Dedifferentiated amniotic fluid mesenchymal stem cell (primary cell): ENCODE results near the gene OR51I1.

Source experiments
- DNase-seq: peaks from one replicate; pipeline ENCODE4 v3.0.0-alpha.2; 2016; ENCODE audit errors: extremely low spot score

OR51I1 gene

GRCh38 chr11:5441414-5441813 is at the start of gene OR51I1:
Gene OR51I1, minus strand, starts transcription at chr11:5441514. Its CDS starts 0 bp downstream, at chr11:5441514.
- DNase-seq = no peak

GRCh38 chr11:5489576-5490357 is 48.5 kb upstream of the OR51I1 start:
- DNase-seq = no peak

GRCh38 chr11:5488798-5489399 is 47.6 kb upstream of the OR51I1 start:
- DNase-seq = no peak

GRCh38 chr11:5488385-5488784 is 47.1 kb upstream of the OR51I1 start, which contains the start of gene OR52D1:
Gene OR52D1, plus strand, starts transcription at chr11:5488685. Its CDS starts 22 bp downstream, at chr11:5488707.
- DNase-seq = no peak

GRCh38 chr11:5486421-5486820 is 45.1 kb upstream of the OR51I1 start:
- DNase-seq = no peak

GRCh38 chr11:5486003-5486402 is 44.7 kb upstream of the OR51I1 start:
- DNase-seq = no peak

GRCh38 chr11:5476186-5476819 is 35.0 kb upstream of the OR51I1 start:
- DNase-seq = peak; percentile 65

- no peak for DNase-seq
Observed at GRCh38 chr11:5473921-5474320, 32.6 kb upstream of the OR51I1 start.

- no peak for DNase-seq
Observed at GRCh38 chr11:5467527-5467926, 26.2 kb upstream of the OR51I1 start.

- DNase-seq = no peak
Observed at GRCh38 chr11:5460983-5461621, 19.8 kb upstream of the OR51I1 start.

GRCh38 chr11:5449432-5449831 is 8.1 kb upstream of the OR51I1 start:
- DNase-seq = no peak

GRCh38 chr11:5449023-5449422 is 7.7 kb upstream of the OR51I1 start, which contains the start of gene OR51I2:
Gene OR51I2, plus strand, starts transcription at chr11:5449323. Its CDS starts 4,166 bp downstream, at chr11:5453489.
- DNase-seq = no peak

GRCh38 chr11:5443835-5444393 is 2.6 kb upstream of the OR51I1 start:
- no peak for DNase-seq

GRCh38 chr11:5423131-5423530 is 18.2 kb downstream of the OR51I1 start:
- DNase-seq = no peak

GRCh38 chr11:5421811-5422210 is 19.5 kb downstream of the OR51I1 start, which contains the start of gene OR51Q1:
Gene OR51Q1, plus strand, starts transcription at chr11:5422111. Its CDS starts 90 bp downstream, at chr11:5422201.
- DNase-seq = no peak

- DNase-seq = no peak
Observed at GRCh38 chr11:5420993-5421392, 20.3 kb downstream of the OR51I1 start.

GRCh38 chr11:5405173-5405572 is 36.1 kb downstream of the OR51I1 start:
- no peak for DNase-seq

GRCh38 chr11:5398936-5399335 is 42.4 kb downstream of the OR51I1 start:
- no peak for DNase-seq

- no peak for DNase-seq
Observed at GRCh38 chr11:5394091-5394490, 47.2 kb downstream of the OR51I1 start.
